GM12865 (cell line): ENCODE data around the gene RXRA.

Source experiments
- DNase-seq: peaks from one replicate; pipeline ENCODE4 v3.0.0; 2010; ENCODE audit warnings: low read depth
- H3K4me3 ChIP-seq: 2 replicates; pipeline ENCODE4 v1.5.1; 2011; ENCODE audit warnings: mild to moderate bottlenecking, low read depth, low read length, control low read depth
- CTCF ChIP-seq: IDR thresholded peaks from 2 replicates; pipeline ENCODE4 v1.5.1; 2011; ENCODE audit warnings: low read length, control low read depth, low read depth, inconsistent platforms; ENCODE audit not compliant: insufficient read depth; ENCODE audit errors: missing control alignments

RXRA gene

GRCh38 chr9:134442085-134442474 is 115.8 kb downstream of the RXRA start:
- H3K4me3 ChIP-seq, result no peak overlapping the region
- DNase-seq, result no peak
- TF ChIP-seq CTCF, result no peak

- no peak overlapping the region for H3K4me3 ChIP-seq
Measured at GRCh38 chr9:134442486-134443173, 116.4 kb downstream of the RXRA start.

GRCh38 chr9:134443174-134444037 is 117.2 kb downstream of the RXRA start:
- peak; percentile 99 for TF ChIP-seq CTCF
- H3K4me3 ChIP-seq, result no peak overlapping the region
- peak; percentile 90 for DNase-seq

More at GRCh38 chr9:134442486-134443173, 116.4 kb downstream of the RXRA start:
- TF ChIP-seq CTCF, result no peak
- no peak for DNase-seq

GRCh38 chr9:134444038-134444315 is 117.7 kb downstream of the RXRA start:
- no peak for TF ChIP-seq CTCF
- H3K4me3 ChIP-seq, result no peak overlapping the region
- no peak for DNase-seq

GRCh38 chr9:134445000-134445399 is 118.7 kb downstream of the RXRA start:
- no peak for DNase-seq
- H3K4me3 ChIP-seq, result no peak overlapping the region
- no peak for TF ChIP-seq CTCF

GRCh38 chr9:134449180-134449916 is 123.1 kb downstream of the RXRA start:
- peak; percentile 91 for TF ChIP-seq CTCF
- peak; percentile 90 for DNase-seq
- no peak overlapping the region for H3K4me3 ChIP-seq
